ENCODE results near the gene SRBD1. TPM values are rescaled to one million over a fixed set of nuclear protein-coding genes. Genes with fewer than 3 reads are reported as not detected.

The SRBD1 gene
- total and polyA plus RNA-seq, 2 experiments from 2014 or later, result 27.4 to 46.3 TPM

DNA sequence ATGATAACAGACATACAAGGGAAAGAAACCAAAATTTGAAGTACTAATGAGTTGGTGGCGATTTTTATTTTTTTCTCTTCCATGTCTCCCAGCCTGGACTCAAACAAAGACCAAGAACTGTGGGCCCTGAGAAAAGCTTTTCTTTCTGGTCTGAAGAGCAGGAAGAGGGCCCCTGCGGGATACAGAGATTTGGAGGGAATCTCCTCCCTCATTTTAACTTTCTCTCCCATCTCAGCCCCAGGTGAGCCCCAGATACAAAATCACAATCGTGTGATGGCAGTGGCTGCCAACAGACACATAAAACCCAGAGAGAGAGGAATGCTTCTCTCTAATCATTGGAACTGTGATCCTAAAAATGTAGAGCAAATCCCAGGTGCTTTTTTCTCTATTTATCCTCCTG lies 20.9 kb upstream of the SRBD1 start:
- Histone ChIP-seq H2AFZ (peak overlapping the region; percentile 40), H3K4me1 (ENCODE audit: insufficient read depth) (peaks cover 17% of the 10 kb centered on the region), H3K9me2 (ENCODE audit: insufficient read depth) (no peaks in the 10 kb centered on the region), H3F3A (replicated peaks; ENCODE audit: low read depth) (no peaks in the 10 kb centered on the region), H3K36me3 (ENCODE audit: insufficient read depth) (no peaks in the 10 kb centered on the region), H3K4me3 (no peak overlapping the region), H3K4me2 (no peak overlapping the region), H3K27ac (ENCODE audit: low read depth) (peak overlapping the region; percentile 20), H4K20me1 (replicated peaks; ENCODE audit: insufficient read depth) (no peaks in the 10 kb centered on the region), H3K27me3 (ENCODE audit: insufficient read depth) (no peaks in the 10 kb centered on the region), H3K79me2 (replicated peaks; ENCODE audit: insufficient read depth) (no peaks in the 10 kb centered on the region)
- Mint-ChIP-seq H3K27ac (peak overlapping the region; percentile 88), H3K4me1 (peaks cover 21% of the 10 kb centered on the region), H3K27me3 (ENCODE audit: insufficient read depth, low read depth, poor library complexity) (peaks cover 5% of the 10 kb centered on the region), H3K4me3 (no peak overlapping the region), H3K9me3 (no peaks in the 10 kb centered on the region), H3K36me3 (ENCODE audit: low read depth) (no peaks in the 10 kb centered on the region)
- peak; percentile 75 for ATAC-seq
- DNase-seq (ENCODE audit: low spot score), result no peak
- no peak for TF ChIP-seq EZH2 (IDR thresholded peaks at IDR 0.05; ENCODE audit: low read depth, unreplicated experiment)
- no peak for TF ChIP-seq ZNF331 (CRISPR knock-in tag; IDR thresholded peaks at IDR 0.05; ENCODE audit: low read depth)
- TF ChIP-seq JUNB (IDR thresholded peaks at IDR 0.05; ENCODE audit: unreplicated experiment), result no peak
- no peak for TF ChIP-seq ZNF114 (CRISPR knock-in tag; IDR thresholded peaks at IDR 0.05)
- no peak for TF ChIP-seq NANOG (IDR thresholded peaks at IDR 0.05; ENCODE audit: borderline replicate concordance)
- TF ChIP-seq, protein P1, sequence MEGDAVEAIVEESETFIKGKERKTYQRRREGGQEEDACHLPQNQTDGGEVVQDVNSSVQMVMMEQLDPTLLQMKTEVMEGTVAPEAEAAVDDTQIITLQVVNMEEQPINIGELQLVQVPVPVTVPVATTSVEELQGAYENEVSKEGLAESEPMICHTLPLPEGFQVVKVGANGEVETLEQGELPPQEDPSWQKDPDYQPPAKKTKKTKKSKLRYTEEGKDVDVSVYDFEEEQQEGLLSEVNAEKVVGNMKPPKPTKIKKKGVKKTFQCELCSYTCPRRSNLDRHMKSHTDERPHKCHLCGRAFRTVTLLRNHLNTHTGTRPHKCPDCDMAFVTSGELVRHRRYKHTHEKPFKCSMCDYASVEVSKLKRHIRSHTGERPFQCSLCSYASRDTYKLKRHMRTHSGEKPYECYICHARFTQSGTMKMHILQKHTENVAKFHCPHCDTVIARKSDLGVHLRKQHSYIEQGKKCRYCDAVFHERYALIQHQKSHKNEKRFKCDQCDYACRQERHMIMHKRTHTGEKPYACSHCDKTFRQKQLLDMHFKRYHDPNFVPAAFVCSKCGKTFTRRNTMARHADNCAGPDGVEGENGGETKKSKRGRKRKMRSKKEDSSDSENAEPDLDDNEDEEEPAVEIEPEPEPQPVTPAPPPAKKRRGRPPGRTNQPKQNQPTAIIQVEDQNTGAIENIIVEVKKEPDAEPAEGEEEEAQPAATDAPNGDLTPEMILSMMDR (conservative IDR thresholded peaks at IDR 0.05; ENCODE audit: low read depth in 2 of 2), result no peak
- no peak for TF ChIP-seq CREB1 (CRISPR knock-in tag; IDR thresholded peaks at IDR 0.05; ENCODE audit: low read depth)
- no peak for TF ChIP-seq EZH2phosphoT487 (IDR thresholded peaks at IDR 0.05; ENCODE audit: unreplicated experiment)
- TF ChIP-seq, protein P2, sequence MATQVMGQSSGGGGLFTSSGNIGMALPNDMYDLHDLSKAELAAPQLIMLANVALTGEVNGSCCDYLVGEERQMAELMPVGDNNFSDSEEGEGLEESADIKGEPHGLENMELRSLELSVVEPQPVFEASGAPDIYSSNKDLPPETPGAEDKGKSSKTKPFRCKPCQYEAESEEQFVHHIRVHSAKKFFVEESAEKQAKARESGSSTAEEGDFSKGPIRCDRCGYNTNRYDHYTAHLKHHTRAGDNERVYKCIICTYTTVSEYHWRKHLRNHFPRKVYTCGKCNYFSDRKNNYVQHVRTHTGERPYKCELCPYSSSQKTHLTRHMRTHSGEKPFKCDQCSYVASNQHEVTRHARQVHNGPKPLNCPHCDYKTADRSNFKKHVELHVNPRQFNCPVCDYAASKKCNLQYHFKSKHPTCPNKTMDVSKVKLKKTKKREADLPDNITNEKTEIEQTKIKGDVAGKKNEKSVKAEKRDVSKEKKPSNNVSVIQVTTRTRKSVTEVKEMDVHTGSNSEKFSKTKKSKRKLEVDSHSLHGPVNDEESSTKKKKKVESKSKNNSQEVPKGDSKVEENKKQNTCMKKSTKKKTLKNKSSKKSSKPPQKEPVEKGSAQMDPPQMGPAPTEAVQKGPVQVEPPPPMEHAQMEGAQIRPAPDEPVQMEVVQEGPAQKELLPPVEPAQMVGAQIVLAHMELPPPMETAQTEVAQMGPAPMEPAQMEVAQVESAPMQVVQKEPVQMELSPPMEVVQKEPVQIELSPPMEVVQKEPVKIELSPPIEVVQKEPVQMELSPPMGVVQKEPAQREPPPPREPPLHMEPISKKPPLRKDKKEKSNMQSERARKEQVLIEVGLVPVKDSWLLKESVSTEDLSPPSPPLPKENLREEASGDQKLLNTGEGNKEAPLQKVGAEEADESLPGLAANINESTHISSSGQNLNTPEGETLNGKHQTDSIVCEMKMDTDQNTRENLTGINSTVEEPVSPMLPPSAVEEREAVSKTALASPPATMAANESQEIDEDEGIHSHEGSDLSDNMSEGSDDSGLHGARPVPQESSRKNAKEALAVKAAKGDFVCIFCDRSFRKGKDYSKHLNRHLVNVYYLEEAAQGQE (IDR thresholded peaks at IDR 0.05; ENCODE audit: unreplicated experiment), result no peak
- TF ChIP-seq, protein P3, sequence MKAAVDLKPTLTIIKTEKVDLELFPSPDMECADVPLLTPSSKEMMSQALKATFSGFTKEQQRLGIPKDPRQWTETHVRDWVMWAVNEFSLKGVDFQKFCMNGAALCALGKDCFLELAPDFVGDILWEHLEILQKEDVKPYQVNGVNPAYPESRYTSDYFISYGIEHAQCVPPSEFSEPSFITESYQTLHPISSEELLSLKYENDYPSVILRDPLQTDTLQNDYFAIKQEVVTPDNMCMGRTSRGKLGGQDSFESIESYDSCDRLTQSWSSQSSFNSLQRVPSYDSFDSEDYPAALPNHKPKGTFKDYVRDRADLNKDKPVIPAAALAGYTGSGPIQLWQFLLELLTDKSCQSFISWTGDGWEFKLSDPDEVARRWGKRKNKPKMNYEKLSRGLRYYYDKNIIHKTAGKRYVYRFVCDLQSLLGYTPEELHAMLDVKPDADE (IDR thresholded peaks at IDR 0.05), result no peak
- TF ChIP-seq STAT1 (IDR thresholded peaks at IDR 0.05; ENCODE audit: unreplicated experiment), result no peak
- no peak for TF ChIP-seq POLR2AphosphoS5 (IDR thresholded peaks at IDR 0.05; ENCODE audit: low read depth)
